GM19193 (cell line): ENCODE measurements around the gene GPR162.

Experiments
- POLR2A ChIP-seq: IDR thresholded peaks from 4 replicates; pipeline ENCODE4 v1.6.1; 2011; ENCODE audit not compliant: insufficient read depth, insufficient read length; ENCODE audit errors: extremely low read depth

The GPR162 gene

GRCh38 chr12:6782119-6782518, 39.5 kb upstream of the GPR162 start:
- no peak for TF ChIP-seq POLR2A

GRCh38 chr12:6782850-6783566, 38.6 kb upstream of the GPR162 start:
- no peak for TF ChIP-seq POLR2A

- TF ChIP-seq POLR2A, result no peak
Measured at GRCh38 chr12:6783828-6784227, 37.8 kb upstream of the GPR162 start.

GRCh38 chr12:6784296-6784695, 37.3 kb upstream of the GPR162 start:
- no peak for TF ChIP-seq POLR2A

- no peak for TF ChIP-seq POLR2A
Measured at GRCh38 chr12:6784761-6785160, 36.9 kb upstream of the GPR162 start.

GRCh38 chr12:6786416-6787094, 35.1 kb upstream of the GPR162 start:
- no peak for TF ChIP-seq POLR2A

- no peak for TF ChIP-seq POLR2A
Measured at GRCh38 chr12:6787309-6787708, 34.3 kb upstream of the GPR162 start.

GRCh38 chr12:6788972-6789924, 32.4 kb upstream of the GPR162 start, which contains the start of gene CD4:
Gene CD4 (plus strand): TSS chr12:6789528. CDS start chr12:6800139, 10,611 bp downstream.
- no peak for TF ChIP-seq POLR2A

GRCh38 chr12:6790496-6791150, 31.0 kb upstream of the GPR162 start:
- no peak for TF ChIP-seq POLR2A

- no peak for TF ChIP-seq POLR2A
Measured at GRCh38 chr12:6791931-6792520, 29.6 kb upstream of the GPR162 start.

- TF ChIP-seq POLR2A, result no peak
Measured at GRCh38 chr12:6792522-6793201, 29.0 kb upstream of the GPR162 start.

- TF ChIP-seq POLR2A, result no peak
Measured at GRCh38 chr12:6795088-6795487, 26.5 kb upstream of the GPR162 start.

- no peak for TF ChIP-seq POLR2A
Measured at GRCh38 chr12:6796576-6796975, 25.0 kb upstream of the GPR162 start.

- no peak for TF ChIP-seq POLR2A
Measured at GRCh38 chr12:6799147-6799546, 22.5 kb upstream of the GPR162 start.
